GOT3 (cell line): Measurements from ENCODE around the gene LCE4A.

ENCODE experiments used
- DNase-seq: peaks from one replicate; lab custom pipeline; 2025; ENCODE audit warnings: mixed read lengths; lab: John Stamatoyannopoulos, UW

LCE4A gene

GRCh38 chr1:152745765-152746444 is 37.9 kb downstream of the LCE4A start:
- no peak for DNase-seq

- no peak for DNase-seq
These were observed 39.9 kb downstream of the LCE4A start for GRCh38 chr1:152747831-152748230.

- DNase-seq = no peak
These were observed 44.3 kb downstream of the LCE4A start for GRCh38 chr1:152752225-152752624.

DNA sequence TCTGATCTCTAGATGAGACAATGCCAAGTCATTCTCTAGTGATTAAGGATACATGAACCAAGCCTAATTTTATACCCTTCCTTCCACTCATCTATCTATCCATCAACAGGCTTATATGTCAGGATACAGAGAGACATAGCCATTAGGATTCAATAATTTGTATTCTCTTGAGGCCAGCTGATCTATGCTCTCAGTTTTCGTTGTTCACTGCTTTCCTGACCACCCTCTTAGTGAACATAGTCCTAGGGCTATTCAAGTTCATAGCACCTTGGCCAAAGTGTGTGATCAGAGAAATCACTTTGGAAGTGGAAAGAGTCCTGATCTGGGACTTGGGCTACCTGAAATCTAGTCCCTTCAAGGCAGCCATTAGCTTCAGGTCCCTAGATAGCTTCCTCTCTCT is 45.6 kb downstream of the LCE4A start:
- DNase-seq = no peak

DNA sequence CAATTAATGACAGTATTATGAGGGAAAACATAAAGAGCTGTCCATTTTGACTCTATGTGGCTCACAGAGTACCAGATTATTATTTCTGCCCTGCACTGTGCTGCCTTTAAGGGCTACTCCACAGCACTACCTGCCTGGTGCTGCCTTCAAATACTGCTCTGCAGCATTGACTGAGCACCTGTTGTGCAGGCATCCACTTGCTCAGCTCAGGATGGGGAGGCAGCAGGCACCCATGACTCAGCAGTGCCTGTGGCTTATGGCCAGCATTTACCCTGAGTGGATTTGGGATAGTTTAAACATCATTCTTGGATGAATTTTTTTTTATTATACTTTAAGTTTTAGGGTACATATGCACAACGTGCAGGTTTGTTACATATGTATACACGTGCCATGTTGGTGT is 48.9 kb downstream of the LCE4A start:
- no peak for DNase-seq

- no peak for DNase-seq
These were observed 49.8 kb downstream of the LCE4A start, which contains the start of gene KPRP for GRCh38 chr1:152757747-152758146. Gene KPRP (plus strand): TSS chr1:152758025. CDS start chr1:152759589, 1,564 bp downstream.

GRCh38 chr1:152758636-152759035 is 50.7 kb downstream of the LCE4A start:
- DNase-seq = no peak
